KOPT-K1 (cell line): ENCODE measurements around the gene IFI6.
"Not testable (repeated sequence)": the region's sequence is repeated elsewhere in the genome, so short reads cannot be mapped to it uniquely, and the experiment has no call there.

Experiments used
- H3K27ac ChIP-seq: fragments of 200-600 bp; sonication (generic); 2 replicates; pipeline ENCODE4 v1.5.1; 2016; ENCODE audit warnings: antibody characterized with exemption, mild to moderate bottlenecking, low read depth, low read length; ENCODE audit not compliant: poor library complexity, severe bottlenecking
- H3K36me3 ChIP-seq: fragments of 200-600 bp; sonication (generic); 2 replicates; pipeline ENCODE4 v1.5.1; 2017; ENCODE audit warnings: antibody characterized with exemption, mild to moderate bottlenecking, low read length, moderate library complexity; ENCODE audit not compliant: insufficient read depth
- H3K9me3 ChIP-seq: fragments of 200-600 bp; sonication (generic); 2 replicates; pipeline ENCODE4 v1.5.1; 2017; ENCODE audit warnings: antibody characterized with exemption, low read length, mild to moderate bottlenecking; ENCODE audit not compliant: insufficient read depth, poor library complexity, severe bottlenecking

The IFI6 gene

GRCh38 chr1:27671964-27672749 is at the start of gene IFI6:
IFI6 (minus strand) TSS chr1:27672192; CDS start chr1:27669314, 2,878 bp downstream.
- Histone ChIP-seq H3K27ac (peak within 1 kb of the TSS; percentile 74), H3K9me3 (no peaks in the 10 kb centered on the region), H3K36me3 (peaks cover 5% of the 10 kb centered on the region; the same call in 1 of the 2 replicates)

- no peaks in the 10 kb centered on the region for H3K36me3 ChIP-seq
- H3K9me3 ChIP-seq = peaks cover 3% of the 10 kb centered on the region
- no peak overlapping the region for H3K27ac ChIP-seq
Measured at GRCh38 chr1:27719286-27720251, 47.6 kb upstream of the IFI6 start.

GRCh38 chr1:27716262-27716895 is 44.4 kb upstream of the IFI6 start:
- no peaks in the 10 kb centered on the region for H3K36me3 ChIP-seq
- peaks cover 3% of the 10 kb centered on the region for H3K9me3 ChIP-seq

GRCh38 chr1:27713869-27714513 is 42.0 kb upstream of the IFI6 start:
- Histone ChIP-seq H3K36me3 (no peaks in the 10 kb centered on the region), H3K9me3 (peaks cover 3% of the 10 kb centered on the region), H3K27ac (peak overlapping the region; percentile 83)

More at GRCh38 chr1:27716262-27716895, 44.4 kb upstream of the IFI6 start:
- H3K27ac ChIP-seq = no peak overlapping the region

- Histone ChIP-seq H3K36me3 (no peaks in the 10 kb centered on the region), H3K27ac (peak overlapping the region; percentile 83), H3K9me3 (peaks cover 6% of the 10 kb centered on the region)
Measured at GRCh38 chr1:27713139-27713725, 41.2 kb upstream of the IFI6 start.

- Histone ChIP-seq H3K9me3 (peaks cover 3% of the 10 kb centered on the region), H3K27ac (no peak overlapping the region), H3K36me3 (no peaks in the 10 kb centered on the region)
Measured at GRCh38 chr1:27710574-27710973, 38.6 kb upstream of the IFI6 start.

- Histone ChIP-seq H3K36me3 (no peaks in the 10 kb centered on the region), H3K27ac (no peak overlapping the region), H3K9me3 (peaks cover 17% of the 10 kb centered on the region)
Measured at GRCh38 chr1:27705545-27705944, 33.6 kb upstream of the IFI6 start.

- peaks cover 17% of the 10 kb centered on the region for H3K9me3 ChIP-seq
- H3K36me3 ChIP-seq = no peaks in the 10 kb centered on the region
- H3K27ac ChIP-seq = no peak overlapping the region
Measured at GRCh38 chr1:27704958-27705357, 33.0 kb upstream of the IFI6 start.

- H3K36me3 ChIP-seq, H3K9me3 ChIP-seq, H3K27ac ChIP-seq: not testable (repeated sequence)
Measured at GRCh38 chr1:27696835-27697234, 24.8 kb upstream of the IFI6 start.

GRCh38 chr1:27690183-27690582 is 18.2 kb upstream of the IFI6 start:
- H3K36me3 ChIP-seq = no peaks in the 10 kb centered on the region
- H3K9me3 ChIP-seq = peaks cover 10% of the 10 kb centered on the region
- H3K27ac ChIP-seq = no peak overlapping the region

- Histone ChIP-seq H3K27ac (no peak overlapping the region), H3K9me3 (peaks cover 10% of the 10 kb centered on the region), H3K36me3 (no peaks in the 10 kb centered on the region)
Measured at GRCh38 chr1:27689423-27690173, 17.6 kb upstream of the IFI6 start.

GRCh38 chr1:27687906-27688305 is 15.9 kb upstream of the IFI6 start:
- Histone ChIP-seq H3K27ac (no peak overlapping the region), H3K36me3 (no peaks in the 10 kb centered on the region), H3K9me3 (peaks cover 10% of the 10 kb centered on the region)

- Histone ChIP-seq H3K36me3 (no peaks in the 10 kb centered on the region), H3K27ac (no peak overlapping the region), H3K9me3 (peaks cover 11% of the 10 kb centered on the region)
Measured at GRCh38 chr1:27686223-27686990, 14.4 kb upstream of the IFI6 start.
